ENCODE data around the gene NPAS3.

The NPAS3 gene

GRCh38 chr14:33714527-33715226 is 776.0 kb downstream of the NPAS3 start:
- DNase-seq (ENCODE audit: low spot score), result no peak

- DNase-seq (ENCODE audit: low spot score), result peak; percentile 2
These were observed 776.5 kb downstream of the NPAS3 start for GRCh38 chr14:33715227-33715528.

DNA sequence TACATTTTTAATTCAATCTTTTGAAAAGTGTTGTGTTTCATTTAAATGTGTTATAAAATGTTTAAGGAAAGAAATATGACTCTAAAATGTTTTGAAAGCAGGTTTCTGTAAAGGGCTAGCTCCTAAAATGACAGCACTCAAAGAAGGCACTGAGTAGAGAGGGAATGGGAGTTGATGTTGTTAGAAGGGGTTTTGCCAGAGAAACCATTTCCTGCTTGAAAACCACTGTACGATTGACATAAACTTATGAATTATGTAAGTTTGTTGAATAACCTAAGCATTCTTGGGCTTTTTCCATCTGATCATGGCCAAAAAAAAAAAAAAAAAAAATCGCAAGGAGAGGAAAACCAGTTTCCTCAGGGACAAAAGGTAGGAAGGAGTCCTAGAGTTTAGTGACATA is 778.2 kb downstream of the NPAS3 start:
- no peak for DNase-seq (ENCODE audit: low spot score)

DNA sequence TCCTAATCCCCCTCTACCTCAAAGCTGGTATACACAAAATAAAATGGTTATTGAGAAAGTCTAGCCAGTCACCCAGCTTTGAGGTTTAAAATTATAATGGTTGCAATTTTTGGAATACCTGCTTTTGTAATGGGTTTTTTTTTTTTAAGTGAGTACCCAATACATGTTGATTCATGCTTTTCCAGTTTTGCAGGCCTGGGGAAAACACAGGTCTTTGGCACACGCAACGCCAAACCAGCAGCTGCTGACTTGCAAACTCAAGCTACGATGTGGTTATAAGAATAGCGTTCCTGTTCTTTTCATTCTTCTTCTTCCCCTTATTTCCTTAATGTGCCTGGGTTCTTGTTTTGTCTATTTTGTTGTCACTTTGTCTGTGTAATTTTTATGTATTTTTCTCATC is 779.2 kb downstream of the NPAS3 start:
- no peak for DNase-seq (ENCODE audit: low spot score)

DNA sequence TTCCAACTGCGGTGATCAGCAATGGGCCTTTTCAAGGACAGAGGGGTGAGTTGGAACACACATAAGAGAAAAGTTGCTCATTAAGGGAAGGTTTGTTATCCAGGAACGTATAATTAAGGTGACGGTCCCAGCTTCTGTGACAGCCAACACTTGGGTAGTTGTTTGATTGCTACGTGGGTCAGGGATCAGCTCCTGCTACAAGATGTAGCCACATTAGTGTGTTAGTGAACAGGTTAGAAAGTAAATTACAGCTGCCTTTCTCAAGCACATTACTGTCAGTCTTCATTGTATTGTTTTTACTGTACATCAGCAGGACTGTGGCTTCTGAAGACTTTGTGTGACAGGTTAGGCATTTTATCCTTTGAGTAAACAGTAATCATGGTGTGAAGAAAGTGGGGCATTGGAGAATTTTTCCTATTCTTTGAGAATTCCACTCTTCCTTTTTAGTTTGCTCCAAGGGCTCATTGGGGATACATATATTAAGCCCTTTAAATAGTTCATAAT is 781.7 kb downstream of the NPAS3 start:
- DNase-seq (ENCODE audit: low spot score), result no peak

- no peak for DNase-seq (ENCODE audit: low spot score)
These were observed 788.0 kb downstream of the NPAS3 start for GRCh38 chr14:33726685-33727084.

DNA sequence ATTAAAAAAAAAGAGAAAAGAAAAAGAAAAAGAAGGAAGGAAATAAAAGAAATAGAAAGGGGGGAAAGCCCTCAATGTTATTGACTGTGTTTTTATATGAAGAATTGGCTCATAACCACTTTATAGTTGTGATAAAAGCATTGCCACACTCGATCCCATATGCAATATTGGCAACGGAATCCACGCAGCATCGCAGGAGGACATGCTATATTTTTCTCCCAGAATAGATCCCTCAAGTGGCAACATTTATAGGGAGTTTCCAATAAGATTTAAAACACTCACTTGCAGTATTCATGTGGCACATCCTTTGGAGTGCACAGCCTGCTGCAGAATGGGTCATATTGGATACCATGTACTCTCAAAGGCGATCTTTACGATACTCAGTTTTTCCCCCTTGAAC is 788.9 kb downstream of the NPAS3 start:
- no peak for DNase-seq (ENCODE audit: low spot score)

GRCh38 chr14:33728010-33728498 is 789.4 kb downstream of the NPAS3 start:
- no peak for DNase-seq (ENCODE audit: low spot score)

DNA sequence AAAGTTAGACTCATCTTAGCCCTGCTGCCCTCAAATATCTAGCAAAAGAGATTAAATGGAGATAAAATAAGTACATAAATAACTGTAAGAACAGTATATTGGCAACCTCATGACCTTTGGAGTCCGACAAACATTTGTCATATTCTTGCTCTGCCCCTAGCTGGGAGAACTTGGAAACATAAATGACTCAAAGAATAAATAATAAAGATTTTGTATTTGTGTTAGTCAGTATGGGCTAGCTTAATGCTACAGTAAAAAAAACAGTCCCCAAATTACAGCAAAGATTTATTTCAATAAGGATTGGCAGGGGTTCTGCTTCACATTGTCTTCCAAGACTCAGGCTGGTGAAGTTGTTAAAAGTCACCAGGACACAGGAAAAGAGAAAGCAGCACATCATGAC is 791.5 kb downstream of the NPAS3 start:
- DNase-seq (ENCODE audit: low spot score), result no peak

- no peak for DNase-seq (ENCODE audit: low spot score)
These were observed 793.5 kb downstream of the NPAS3 start for GRCh38 chr14:33732175-33732574.

DNA sequence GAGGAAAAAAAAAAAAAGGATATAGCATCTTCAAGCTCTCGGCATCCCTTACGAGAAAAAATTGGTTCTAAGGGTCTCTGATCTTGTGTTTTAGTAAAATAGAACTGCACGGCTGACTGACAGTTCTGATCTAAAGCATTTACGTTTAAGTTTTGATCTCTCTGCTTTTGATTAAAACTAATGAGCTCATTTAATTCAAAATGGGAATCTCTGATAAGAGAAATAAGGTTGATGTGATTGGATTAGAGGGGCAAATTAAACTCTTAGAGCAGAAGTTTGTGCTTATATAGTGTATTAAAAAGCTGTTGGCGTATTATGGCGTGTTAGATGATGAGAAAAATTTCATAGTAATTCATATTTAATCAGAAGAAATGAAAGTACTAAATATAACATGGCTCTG is 794.6 kb downstream of the NPAS3 start:
- no peak for DNase-seq (ENCODE audit: low spot score)

- DNase-seq (ENCODE audit: low spot score), result no peak
These were observed 795.0 kb downstream of the NPAS3 start for GRCh38 chr14:33733721-33734120.

GRCh38 chr14:33734387-33734786 is 795.7 kb downstream of the NPAS3 start:
- DNase-seq (ENCODE audit: low spot score), result no peak

- DNase-seq (ENCODE audit: low spot score), result no peak
These were observed 797.7 kb downstream of the NPAS3 start for GRCh38 chr14:33736299-33736825.

- DNase-seq (ENCODE audit: low spot score), result no peak
These were observed 798.3 kb downstream of the NPAS3 start for GRCh38 chr14:33736979-33737378.

GRCh38 chr14:33737446-33737845 is 798.8 kb downstream of the NPAS3 start:
- no peak for DNase-seq (ENCODE audit: low spot score)

- DNase-seq (ENCODE audit: low spot score), result no peak
These were observed 799.4 kb downstream of the NPAS3 start for GRCh38 chr14:33738029-33738428.

GRCh38 chr14:33738491-33738890 is 799.8 kb downstream of the NPAS3 start:
- no peak for DNase-seq (ENCODE audit: low spot score)

- DNase-seq (ENCODE audit: low spot score), result no peak
These were observed 801.9 kb downstream of the NPAS3 start for GRCh38 chr14:33740531-33740930.

- DNase-seq (ENCODE audit: low spot score), result no peak
These were observed 803.5 kb downstream of the NPAS3 start for GRCh38 chr14:33742166-33742565.

- no peak for DNase-seq (ENCODE audit: low spot score)
These were observed 806.5 kb downstream of the NPAS3 start for GRCh38 chr14:33745163-33745562.

DNA sequence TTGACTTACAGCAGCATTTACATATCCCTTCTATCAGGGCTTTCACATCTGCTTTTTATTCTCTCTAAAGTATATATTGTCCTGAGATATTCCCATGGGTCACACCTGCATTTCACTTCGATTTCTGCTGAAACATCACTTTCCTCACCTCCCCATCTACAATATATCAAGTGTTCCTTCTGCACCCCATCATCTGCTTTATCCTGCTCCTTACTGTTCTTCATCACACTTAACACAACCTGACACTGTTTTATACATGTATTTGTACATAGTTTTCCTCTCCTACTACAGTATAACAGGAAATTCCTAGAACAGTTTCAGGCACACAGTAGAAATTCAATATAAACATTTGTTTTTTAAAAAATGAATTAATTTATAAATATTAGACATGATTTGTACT is 809.1 kb downstream of the NPAS3 start:
- DNase-seq (ENCODE audit: low spot score), result no peak

DNA sequence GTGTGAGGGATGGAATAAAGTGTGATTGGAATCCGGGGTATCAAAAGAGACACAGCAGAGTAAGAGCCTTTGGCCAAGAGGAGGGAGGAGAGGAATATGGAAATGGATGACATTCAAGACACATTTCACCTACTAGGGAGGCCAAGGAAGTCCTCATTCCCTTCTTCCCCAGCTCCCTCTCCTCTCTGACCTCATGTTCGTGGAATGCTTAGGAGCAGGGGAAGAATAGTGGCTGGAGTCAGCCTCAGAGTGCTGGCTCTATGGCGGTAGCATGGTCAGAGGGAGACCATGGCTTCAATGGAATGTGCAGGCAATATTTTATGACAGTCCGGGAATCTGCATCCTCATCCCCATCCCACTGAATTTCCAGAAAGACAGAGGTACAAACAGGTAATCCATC is 815.6 kb downstream of the NPAS3 start:
- no peak for DNase-seq (ENCODE audit: low spot score)

DNA sequence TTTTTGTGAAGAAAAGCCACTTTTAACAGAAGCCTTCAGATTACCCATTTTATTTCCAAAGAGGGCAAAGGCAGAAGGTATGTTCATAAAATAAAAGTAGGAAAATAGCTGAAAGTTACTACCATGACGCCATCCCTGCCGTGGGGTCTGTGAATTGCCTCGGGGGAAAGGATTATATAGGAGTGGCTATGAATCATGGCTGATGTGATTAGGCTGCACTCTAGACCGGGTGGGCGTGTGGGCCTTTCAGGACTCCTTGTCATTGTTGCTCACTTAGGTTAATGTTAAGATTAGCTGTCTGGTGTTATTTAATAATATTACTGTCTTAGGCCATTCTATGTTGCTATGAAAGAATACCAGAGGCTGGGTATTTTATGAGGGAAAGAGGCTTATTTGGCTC is 816.7 kb downstream of the NPAS3 start:
- no peak for DNase-seq (ENCODE audit: low spot score)

Data from LoVo (cell line).